ENCODE measurements around the gene MAD2L1BP. TPM values are rescaled to one million over a fixed set of nuclear protein-coding genes. Genes with fewer than 3 reads are reported as not detected.
A peak's percentile ranks its signal among the peaks of the same experiment; 100 is the strongest.

Gene MAD2L1BP
- total and polyA plus RNA-seq, 2 of the 13 experiments (the other 11 are each of a cell fraction or from before 2014, with no cell fraction given): 54.2 to 55.5 TPM

DNA sequence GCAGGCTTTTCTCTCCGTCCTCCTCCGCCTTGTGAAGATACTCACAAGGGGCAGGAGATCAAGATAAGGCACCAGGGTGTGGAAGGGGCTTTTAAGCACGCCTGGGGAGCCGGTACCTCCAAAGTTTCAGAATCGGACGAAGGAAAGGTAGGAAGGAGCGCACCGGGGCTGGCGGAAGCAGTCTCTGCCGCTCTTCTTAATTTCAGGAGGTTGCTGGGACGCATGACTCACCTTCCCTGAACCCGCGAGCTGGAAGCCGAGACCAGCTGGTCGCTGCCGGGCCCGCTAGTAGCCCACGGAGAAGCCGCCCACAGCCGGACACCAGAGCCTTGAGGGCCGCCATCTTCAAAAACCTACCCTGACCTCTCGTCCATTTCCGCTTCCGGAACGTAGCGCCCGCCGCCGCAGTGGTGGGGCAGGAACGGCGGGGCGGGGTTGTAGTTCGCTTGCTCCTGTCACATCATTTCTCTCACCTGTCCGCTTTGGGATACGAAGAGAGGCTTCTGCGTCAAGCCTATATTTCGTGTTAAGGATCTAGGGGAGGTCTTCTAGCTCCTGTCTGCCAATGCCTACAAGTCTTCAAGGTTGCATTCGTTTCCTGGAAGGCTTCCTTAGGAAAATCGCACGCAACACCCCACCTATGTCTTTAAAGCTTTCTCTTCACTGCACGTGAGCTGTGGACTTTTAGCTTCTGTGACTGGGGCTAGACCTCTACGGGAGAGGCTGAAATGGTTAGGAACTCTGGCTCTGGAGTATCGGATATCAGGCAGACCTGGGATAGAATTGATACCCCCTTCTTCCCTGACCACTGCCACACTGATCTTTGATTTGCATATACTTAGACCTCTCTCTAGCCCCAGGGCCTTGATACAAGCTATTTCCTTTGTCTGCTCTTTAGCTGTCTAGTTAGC lies 52.1 kb downstream of the MAD2L1BP start, which contains the start of gene MRPS18A (continued):
- TF ChIP-seq, protein P1, sequence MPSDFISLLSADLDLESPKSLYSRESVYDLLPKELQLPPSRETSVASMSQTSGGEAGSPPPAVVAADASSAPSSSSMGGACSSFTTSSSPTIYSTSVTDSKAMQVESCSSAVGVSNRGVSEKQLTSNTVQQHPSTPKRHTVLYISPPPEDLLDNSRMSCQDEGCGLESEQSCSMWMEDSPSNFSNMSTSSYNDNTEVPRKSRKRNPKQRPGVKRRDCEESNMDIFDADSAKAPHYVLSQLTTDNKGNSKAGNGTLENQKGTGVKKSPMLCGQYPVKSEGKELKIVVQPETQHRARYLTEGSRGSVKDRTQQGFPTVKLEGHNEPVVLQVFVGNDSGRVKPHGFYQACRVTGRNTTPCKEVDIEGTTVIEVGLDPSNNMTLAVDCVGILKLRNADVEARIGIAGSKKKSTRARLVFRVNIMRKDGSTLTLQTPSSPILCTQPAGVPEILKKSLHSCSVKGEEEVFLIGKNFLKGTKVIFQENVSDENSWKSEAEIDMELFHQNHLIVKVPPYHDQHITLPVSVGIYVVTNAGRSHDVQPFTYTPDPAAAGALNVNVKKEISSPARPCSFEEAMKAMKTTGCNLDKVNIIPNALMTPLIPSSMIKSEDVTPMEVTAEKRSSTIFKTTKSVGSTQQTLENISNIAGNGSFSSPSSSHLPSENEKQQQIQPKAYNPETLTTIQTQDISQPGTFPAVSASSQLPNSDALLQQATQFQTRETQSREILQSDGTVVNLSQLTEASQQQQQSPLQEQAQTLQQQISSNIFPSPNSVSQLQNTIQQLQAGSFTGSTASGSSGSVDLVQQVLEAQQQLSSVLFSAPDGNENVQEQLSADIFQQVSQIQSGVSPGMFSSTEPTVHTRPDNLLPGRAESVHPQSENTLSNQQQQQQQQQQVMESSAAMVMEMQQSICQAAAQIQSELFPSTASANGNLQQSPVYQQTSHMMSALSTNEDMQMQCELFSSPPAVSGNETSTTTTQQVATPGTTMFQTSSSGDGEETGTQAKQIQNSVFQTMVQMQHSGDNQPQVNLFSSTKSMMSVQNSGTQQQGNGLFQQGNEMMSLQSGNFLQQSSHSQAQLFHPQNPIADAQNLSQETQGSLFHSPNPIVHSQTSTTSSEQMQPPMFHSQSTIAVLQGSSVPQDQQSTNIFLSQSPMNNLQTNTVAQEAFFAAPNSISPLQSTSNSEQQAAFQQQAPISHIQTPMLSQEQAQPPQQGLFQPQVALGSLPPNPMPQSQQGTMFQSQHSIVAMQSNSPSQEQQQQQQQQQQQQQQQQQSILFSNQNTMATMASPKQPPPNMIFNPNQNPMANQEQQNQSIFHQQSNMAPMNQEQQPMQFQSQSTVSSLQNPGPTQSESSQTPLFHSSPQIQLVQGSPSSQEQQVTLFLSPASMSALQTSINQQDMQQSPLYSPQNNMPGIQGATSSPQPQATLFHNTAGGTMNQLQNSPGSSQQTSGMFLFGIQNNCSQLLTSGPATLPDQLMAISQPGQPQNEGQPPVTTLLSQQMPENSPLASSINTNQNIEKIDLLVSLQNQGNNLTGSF (CRISPR knock-in tag; IDR thresholded peaks at IDR 0.05): no peak
- TF ChIP-seq ZNF768 (CRISPR knock-in tag; IDR thresholded peaks at IDR 0.05): peak; percentile 44; the same call in 1 of the 2 replicates
- TF ChIP-seq ZNF678 (CRISPR knock-in tag; IDR thresholded peaks at IDR 0.05): no peak
- no peak for TF ChIP-seq ZNF30 (CRISPR knock-in tag; IDR thresholded peaks at IDR 0.05)
- TF ChIP-seq, protein P2, sequence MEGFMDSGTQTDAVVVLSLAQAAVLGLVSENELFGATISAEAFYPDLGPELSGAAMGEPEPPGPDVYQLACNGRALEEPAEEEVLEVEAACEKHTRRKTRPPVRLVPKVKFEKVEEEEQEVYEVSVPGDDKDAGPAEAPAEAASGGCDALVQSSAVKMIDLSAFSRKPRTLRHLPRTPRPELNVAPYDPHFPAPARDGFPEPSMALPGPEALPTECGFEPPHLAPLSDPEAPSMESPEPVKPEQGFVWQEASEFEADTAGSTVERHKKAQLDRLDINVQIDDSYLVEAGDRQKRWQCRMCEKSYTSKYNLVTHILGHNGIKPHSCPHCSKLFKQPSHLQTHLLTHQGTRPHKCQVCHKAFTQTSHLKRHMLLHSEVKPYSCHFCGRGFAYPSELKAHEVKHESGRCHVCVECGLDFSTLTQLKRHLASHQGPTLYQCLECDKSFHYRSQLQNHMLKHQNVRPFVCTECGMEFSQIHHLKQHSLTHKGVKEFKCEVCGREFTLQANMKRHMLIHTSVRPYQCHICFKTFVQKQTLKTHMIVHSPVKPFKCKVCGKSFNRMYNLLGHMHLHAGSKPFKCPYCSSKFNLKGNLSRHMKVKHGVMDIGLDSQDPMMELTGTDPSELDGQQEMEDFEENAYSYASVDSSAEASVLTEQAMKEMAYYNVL (CRISPR knock-in tag; IDR thresholded peaks at IDR 0.05; ENCODE audit: borderline replicate concordance): peak; percentile 75; the same call in 1 of the 2 replicates
- TF ChIP-seq, protein P3, sequence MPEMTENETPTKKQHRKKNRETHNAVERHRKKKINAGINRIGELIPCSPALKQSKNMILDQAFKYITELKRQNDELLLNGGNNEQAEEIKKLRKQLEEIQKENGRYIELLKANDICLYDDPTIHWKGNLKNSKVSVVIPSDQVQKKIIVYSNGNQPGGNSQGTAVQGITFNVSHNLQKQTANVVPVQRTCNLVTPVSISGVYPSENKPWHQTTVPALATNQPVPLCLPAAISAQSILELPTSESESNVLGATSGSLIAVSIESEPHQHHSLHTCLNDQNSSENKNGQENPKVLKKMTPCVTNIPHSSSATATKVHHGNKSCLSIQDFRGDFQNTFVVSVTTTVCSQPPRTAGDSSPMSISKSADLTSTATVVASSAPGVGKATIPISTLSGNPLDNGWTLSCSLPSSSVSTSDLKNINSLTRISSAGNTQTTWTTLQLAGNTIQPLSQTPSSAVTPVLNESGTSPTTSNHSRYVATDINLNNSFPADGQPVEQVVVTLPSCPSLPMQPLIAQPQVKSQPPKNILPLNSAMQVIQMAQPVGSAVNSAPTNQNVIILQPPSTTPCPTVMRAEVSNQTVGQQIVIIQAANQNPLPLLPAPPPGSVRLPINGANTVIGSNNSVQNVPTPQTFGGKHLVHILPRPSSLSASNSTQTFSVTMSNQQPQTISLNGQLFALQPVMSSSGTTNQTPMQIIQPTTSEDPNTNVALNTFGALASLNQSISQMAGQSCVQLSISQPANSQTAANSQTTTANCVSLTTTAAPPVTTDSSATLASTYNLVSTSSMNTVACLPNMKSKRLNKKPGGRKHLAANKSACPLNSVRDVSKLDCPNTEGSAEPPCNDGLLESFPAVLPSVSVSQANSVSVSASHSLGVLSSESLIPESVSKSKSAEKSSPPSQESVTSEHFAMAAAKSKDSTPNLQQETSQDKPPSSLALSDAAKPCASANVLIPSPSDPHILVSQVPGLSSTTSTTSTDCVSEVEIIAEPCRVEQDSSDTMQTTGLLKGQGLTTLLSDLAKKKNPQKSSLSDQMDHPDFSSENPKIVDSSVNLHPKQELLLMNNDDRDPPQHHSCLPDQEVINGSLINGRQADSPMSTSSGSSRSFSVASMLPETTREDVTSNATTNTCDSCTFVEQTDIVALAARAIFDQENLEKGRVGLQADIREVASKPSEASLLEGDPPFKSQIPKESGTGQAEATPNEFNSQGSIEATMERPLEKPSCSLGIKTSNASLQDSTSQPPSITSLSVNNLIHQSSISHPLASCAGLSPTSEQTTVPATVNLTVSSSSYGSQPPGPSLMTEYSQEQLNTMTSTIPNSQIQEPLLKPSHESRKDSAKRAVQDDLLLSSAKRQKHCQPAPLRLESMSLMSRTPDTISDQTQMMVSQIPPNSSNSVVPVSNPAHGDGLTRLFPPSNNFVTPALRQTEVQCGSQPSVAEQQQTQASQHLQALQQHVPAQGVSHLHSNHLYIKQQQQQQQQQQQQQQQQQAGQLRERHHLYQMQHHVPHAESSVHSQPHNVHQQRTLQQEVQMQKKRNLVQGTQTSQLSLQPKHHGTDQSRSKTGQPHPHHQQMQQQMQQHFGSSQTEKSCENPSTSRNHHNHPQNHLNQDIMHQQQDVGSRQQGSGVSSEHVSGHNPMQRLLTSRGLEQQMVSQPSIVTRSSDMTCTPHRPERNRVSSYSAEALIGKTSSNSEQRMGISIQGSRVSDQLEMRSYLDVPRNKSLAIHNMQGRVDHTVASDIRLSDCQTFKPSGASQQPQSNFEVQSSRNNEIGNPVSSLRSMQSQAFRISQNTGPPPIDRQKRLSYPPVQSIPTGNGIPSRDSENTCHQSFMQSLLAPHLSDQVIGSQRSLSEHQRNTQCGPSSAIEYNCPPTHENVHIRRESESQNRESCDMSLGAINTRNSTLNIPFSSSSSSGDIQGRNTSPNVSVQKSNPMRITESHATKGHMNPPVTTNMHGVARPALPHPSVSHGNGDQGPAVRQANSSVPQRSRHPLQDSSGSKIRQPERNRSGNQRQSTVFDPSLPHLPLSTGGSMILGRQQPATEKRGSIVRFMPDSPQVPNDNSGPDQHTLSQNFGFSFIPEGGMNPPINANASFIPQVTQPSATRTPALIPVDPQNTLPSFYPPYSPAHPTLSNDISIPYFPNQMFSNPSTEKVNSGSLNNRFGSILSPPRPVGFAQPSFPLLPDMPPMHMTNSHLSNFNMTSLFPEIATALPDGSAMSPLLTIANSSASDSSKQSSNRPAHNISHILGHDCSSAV (CRISPR knock-in tag; IDR thresholded peaks at IDR 0.05; ENCODE audit: borderline replicate concordance): peak; percentile 74; the same call in 1 of the 2 replicates
- no peak for TF ChIP-seq ZNF530 (CRISPR knock-in tag; IDR thresholded peaks at IDR 0.05; ENCODE audit: low read depth)
- TF ChIP-seq GPN1 (CRISPR knock-in tag; IDR thresholded peaks at IDR 0.05; ENCODE audit: borderline replicate concordance): no peak
- peak; percentile 46; the same call in 1 of the 2 replicates for TF ChIP-seq MIXL1 (CRISPR knock-in tag; IDR thresholded peaks at IDR 0.05)
- no peak for TF ChIP-seq TBP (CRISPR knock-in tag; IDR thresholded peaks at IDR 0.05)
- peak; percentile 60; the same call in 1 of the 2 replicates for TF ChIP-seq KDM3A (CRISPR knock-in tag; IDR thresholded peaks at IDR 0.05; ENCODE audit: low read depth)
- no peak for TF ChIP-seq ZNF720 (CRISPR knock-in tag; IDR thresholded peaks at IDR 0.05)
- TF ChIP-seq ZNF510 (CRISPR knock-in tag; IDR thresholded peaks at IDR 0.05; ENCODE audit: low read depth): 0 out of 2 replicates have a peak, but pooled peaks have one; percentile 81
